ENCODE results near the gene DEK.

DEK gene

DNA sequence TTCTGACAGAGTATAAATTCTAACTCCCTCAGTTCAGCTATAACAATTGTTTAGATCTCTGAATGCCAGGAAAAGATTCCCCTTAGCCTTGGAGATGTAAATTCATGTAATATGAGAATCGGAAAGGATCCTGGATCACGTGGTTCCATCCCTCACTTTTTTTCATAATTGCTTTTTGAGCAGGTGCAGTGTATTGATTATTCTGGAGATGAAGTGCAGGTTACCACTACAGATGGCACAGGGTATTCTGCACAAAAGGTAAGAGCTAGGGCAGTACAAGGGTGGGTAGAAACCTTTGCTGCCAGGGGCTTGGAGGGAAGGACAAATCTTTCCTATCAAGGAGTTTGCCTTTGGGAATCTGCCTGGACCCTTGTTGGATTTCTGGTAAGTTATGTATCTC lies 56.4 kb downstream of the DEK start:
- Histone ChIP-seq H3K4me2 (ENCODE audit: low read depth, low read length) (no peak overlapping the region), H3K4me3 (ENCODE audit: low read length) (no peak overlapping the region), H3K9me2 (replicated peaks; ENCODE audit: insufficient read depth, low read length) (no peaks in the 10 kb centered on the region), H3F3A (ENCODE audit: insufficient read depth, low read length) (no peaks in the 10 kb centered on the region), H3K9me3 (replicated peaks; ENCODE audit: insufficient read depth, low read length) (no peaks in the 10 kb centered on the region), H3K27me3 (replicated peaks; ENCODE audit: insufficient read depth, low read length) (0 out of 2 replicates have a peak, but pooled peaks cover 5% of the 10 kb centered on the region), H3K27ac (ENCODE audit: low read length) (no peak overlapping the region), H3K36me3 (replicated peaks; ENCODE audit: insufficient read depth, low read length) (no peaks in the 10 kb centered on the region), H3K9ac (ENCODE audit: low read length) (no peak overlapping the region), H3K4me1 (ENCODE audit: low read length) (no peaks in the 10 kb centered on the region), H3K79me2 (ENCODE audit: low read length) (no peaks in the 10 kb centered on the region), H4K20me1 (ENCODE audit: insufficient read depth, low read length) (no peaks in the 10 kb centered on the region), H2AFZ (ENCODE audit: low read length) (no peak overlapping the region)
- DNase-seq, result no peak
- TF ChIP-seq EZH2 (optimal IDR thresholded peaks at IDR 0.05; ENCODE audit: low read depth, low read length), result no peak
- TF ChIP-seq EZH2phosphoT487 (IDR thresholded peaks at IDR 0.05; ENCODE audit: low read length), result no peak
- TF ChIP-seq, protein P1, sequence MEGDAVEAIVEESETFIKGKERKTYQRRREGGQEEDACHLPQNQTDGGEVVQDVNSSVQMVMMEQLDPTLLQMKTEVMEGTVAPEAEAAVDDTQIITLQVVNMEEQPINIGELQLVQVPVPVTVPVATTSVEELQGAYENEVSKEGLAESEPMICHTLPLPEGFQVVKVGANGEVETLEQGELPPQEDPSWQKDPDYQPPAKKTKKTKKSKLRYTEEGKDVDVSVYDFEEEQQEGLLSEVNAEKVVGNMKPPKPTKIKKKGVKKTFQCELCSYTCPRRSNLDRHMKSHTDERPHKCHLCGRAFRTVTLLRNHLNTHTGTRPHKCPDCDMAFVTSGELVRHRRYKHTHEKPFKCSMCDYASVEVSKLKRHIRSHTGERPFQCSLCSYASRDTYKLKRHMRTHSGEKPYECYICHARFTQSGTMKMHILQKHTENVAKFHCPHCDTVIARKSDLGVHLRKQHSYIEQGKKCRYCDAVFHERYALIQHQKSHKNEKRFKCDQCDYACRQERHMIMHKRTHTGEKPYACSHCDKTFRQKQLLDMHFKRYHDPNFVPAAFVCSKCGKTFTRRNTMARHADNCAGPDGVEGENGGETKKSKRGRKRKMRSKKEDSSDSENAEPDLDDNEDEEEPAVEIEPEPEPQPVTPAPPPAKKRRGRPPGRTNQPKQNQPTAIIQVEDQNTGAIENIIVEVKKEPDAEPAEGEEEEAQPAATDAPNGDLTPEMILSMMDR (IDR thresholded peaks at IDR 0.05; ENCODE audit: low read length), result no peak

DNA sequence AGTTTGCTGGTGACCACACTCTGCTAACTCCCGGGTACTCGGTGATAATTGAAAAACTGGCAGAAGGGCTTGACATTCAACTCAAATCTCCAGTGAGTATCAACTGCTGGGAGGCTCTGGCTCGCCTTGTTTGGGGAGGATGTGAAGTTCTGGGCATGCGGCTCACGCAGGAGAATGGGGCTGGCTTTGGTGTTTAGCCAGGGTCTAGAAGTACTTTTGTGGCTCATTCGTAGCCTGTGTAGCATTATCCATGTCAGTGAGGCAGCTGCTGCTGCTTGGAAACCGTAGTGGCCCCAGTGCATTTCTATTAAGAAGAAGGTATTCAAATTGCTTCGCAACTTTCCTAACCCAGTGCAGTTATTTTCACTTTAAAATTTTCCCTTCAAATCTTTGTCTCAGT lies 56.9 kb downstream of the DEK start:
- Histone ChIP-seq H3K27ac (ENCODE audit: low read length) (no peak overlapping the region), H3K4me3 (ENCODE audit: low read length) (no peak overlapping the region), H3K9me2 (replicated peaks; ENCODE audit: insufficient read depth, low read length) (no peaks in the 10 kb centered on the region), H3K4me2 (ENCODE audit: low read depth, low read length) (no peak overlapping the region), H3K36me3 (replicated peaks; ENCODE audit: insufficient read depth, low read length) (no peaks in the 10 kb centered on the region), H3K4me1 (ENCODE audit: low read length) (no peaks in the 10 kb centered on the region), H3K79me2 (ENCODE audit: low read length) (no peaks in the 10 kb centered on the region), H2AFZ (ENCODE audit: low read length) (no peak overlapping the region), H3K9me3 (replicated peaks; ENCODE audit: insufficient read depth, low read length) (no peaks in the 10 kb centered on the region), H4K20me1 (ENCODE audit: insufficient read depth, low read length) (no peaks in the 10 kb centered on the region), H3K27me3 (replicated peaks; ENCODE audit: insufficient read depth, low read length) (0 out of 2 replicates have a peak, but pooled peaks cover under 1% of the 10 kb centered on the region), H3F3A (ENCODE audit: insufficient read depth, low read length) (no peaks in the 10 kb centered on the region), H3K9ac (ENCODE audit: low read length) (no peak overlapping the region)
- no peak for DNase-seq
- no peak for TF ChIP-seq EZH2 (optimal IDR thresholded peaks at IDR 0.05; ENCODE audit: low read depth, low read length)
- TF ChIP-seq, protein P1 (IDR thresholded peaks at IDR 0.05; ENCODE audit: low read length), result no peak
- TF ChIP-seq EZH2phosphoT487 (IDR thresholded peaks at IDR 0.05; ENCODE audit: low read length), result no peak

DNA sequence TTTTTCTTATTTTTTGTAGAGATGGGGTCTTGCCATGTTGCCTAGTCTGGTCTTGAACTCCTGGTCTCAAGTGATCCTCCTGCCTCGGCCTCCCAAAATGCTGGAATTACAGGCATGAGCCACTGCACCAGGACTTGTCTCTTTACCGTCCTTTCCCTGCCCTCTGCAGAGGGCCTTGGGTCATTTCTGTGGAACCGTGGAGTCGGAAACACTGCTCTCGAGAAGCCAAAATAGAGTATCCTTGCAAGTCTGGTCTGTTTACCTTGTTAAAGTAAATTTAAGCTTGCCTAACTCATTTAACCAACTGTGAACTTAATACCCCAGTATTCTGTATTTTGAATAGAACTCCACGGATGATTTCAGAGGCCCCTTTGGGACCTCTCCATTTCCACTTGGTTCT lies 57.7 kb downstream of the DEK start:
- H3K27ac ChIP-seq (ENCODE audit: low read length), result no peak overlapping the region
- no peak for DNase-seq
- no peaks in the 10 kb centered on the region for H3K36me3 ChIP-seq (replicated peaks; ENCODE audit: insufficient read depth, low read length)
- H3K9me3 ChIP-seq (replicated peaks; ENCODE audit: insufficient read depth, low read length), result no peaks in the 10 kb centered on the region
- no peaks in the 10 kb centered on the region for H3F3A ChIP-seq (ENCODE audit: insufficient read depth, low read length)
- no peaks in the 10 kb centered on the region for H3K4me1 ChIP-seq (ENCODE audit: low read length)
- no peak overlapping the region for H2AFZ ChIP-seq (ENCODE audit: low read length)
- H3K9ac ChIP-seq (ENCODE audit: low read length), result no peak overlapping the region
- H3K4me3 ChIP-seq (ENCODE audit: low read length), result no peak overlapping the region
- no peaks in the 10 kb centered on the region for H4K20me1 ChIP-seq (ENCODE audit: insufficient read depth, low read length)
- TF ChIP-seq, protein P1 (IDR thresholded peaks at IDR 0.05; ENCODE audit: low read length), result no peak
- TF ChIP-seq EZH2 (optimal IDR thresholded peaks at IDR 0.05; ENCODE audit: low read depth, low read length), result no peak
- TF ChIP-seq EZH2phosphoT487 (IDR thresholded peaks at IDR 0.05; ENCODE audit: low read length), result no peak
- H3K79me2 ChIP-seq (ENCODE audit: low read length), result no peaks in the 10 kb centered on the region
- H3K4me2 ChIP-seq (ENCODE audit: low read depth, low read length), result no peak overlapping the region
- no peaks in the 10 kb centered on the region for H3K9me2 ChIP-seq (replicated peaks; ENCODE audit: insufficient read depth, low read length)
- H3K27me3 ChIP-seq (replicated peaks; ENCODE audit: insufficient read depth, low read length), result no peaks in the 10 kb centered on the region
